Measurements from ENCODE around the gene ZFPM1.

Gene ZFPM1

GRCh38 chr16:88418869-88419268 is 34.2 kb upstream of the ZFPM1 start:
- DNase-seq: no peak

- no peak for DNase-seq
These were observed 33.3 kb upstream of the ZFPM1 start for GRCh38 chr16:88419790-88420189.

- no peak for DNase-seq
These were observed 32.6 kb upstream of the ZFPM1 start for GRCh38 chr16:88420496-88420895.

- no peak for DNase-seq
These were observed 31.8 kb upstream of the ZFPM1 start for GRCh38 chr16:88421301-88421700.

GRCh38 chr16:88421871-88422433 is 31.1 kb upstream of the ZFPM1 start:
- no peak for DNase-seq

GRCh38 chr16:88422733-88423447 is 30.2 kb upstream of the ZFPM1 start:
- no peak for DNase-seq

- no peak for DNase-seq
These were observed 29.6 kb upstream of the ZFPM1 start for GRCh38 chr16:88423448-88423850.

- DNase-seq: no peak
These were observed 28.4 kb upstream of the ZFPM1 start for GRCh38 chr16:88424587-88425235.

GRCh38 chr16:88426018-88426417 is 27.1 kb upstream of the ZFPM1 start:
- no peak for DNase-seq

GRCh38 chr16:88427376-88427775 is 25.7 kb upstream of the ZFPM1 start:
- DNase-seq: no peak

- DNase-seq: no peak
These were observed 24.9 kb upstream of the ZFPM1 start for GRCh38 chr16:88428156-88428555.

GRCh38 chr16:88428616-88429386 is 24.3 kb upstream of the ZFPM1 start:
- no peak for DNase-seq

- DNase-seq: no peak
These were observed 23.5 kb upstream of the ZFPM1 start for GRCh38 chr16:88429387-88430184.

GRCh38 chr16:88430185-88430523 is 22.9 kb upstream of the ZFPM1 start:
- DNase-seq: no peak

GRCh38 chr16:88430524-88431446 is 22.3 kb upstream of the ZFPM1 start:
- DNase-seq: peak in 1 of 4 experiments; percentile 46

- DNase-seq: no peak
These were observed 21.4 kb upstream of the ZFPM1 start for GRCh38 chr16:88431651-88432050.

GRCh38 chr16:88432174-88432573 is 20.9 kb upstream of the ZFPM1 start:
- no peak for DNase-seq

GRCh38 chr16:88432753-88433152 is 20.3 kb upstream of the ZFPM1 start:
- no peak for DNase-seq

GRCh38 chr16:88433632-88434352 is 19.3 kb upstream of the ZFPM1 start:
- DNase-seq: no peak

GRCh38 chr16:88434353-88434690 is 18.8 kb upstream of the ZFPM1 start:
- no peak for DNase-seq

- DNase-seq: no peak
These were observed 18.3 kb upstream of the ZFPM1 start for GRCh38 chr16:88434746-88435145.

Measured in activated naive CD4-positive, alpha-beta T cell (primary cell).